GM19240 (cell line): ENCODE data around the gene KMT5B.

ENCODE experiments used
- DNase-seq: peaks from one replicate; pipeline ENCODE4 v3.0.0; 2011; ENCODE audit warnings: low spot score; ENCODE audit not compliant: insufficient read length

KMT5B gene

GRCh38 chr11:68216171-68216938, 3.3 kb upstream of the KMT5B start:
- DNase-seq: no peak

GRCh38 chr11:68215524-68216170, 2.6 kb upstream of the KMT5B start:
- no peak for DNase-seq

- no peak for DNase-seq
These were observed 2.0 kb upstream of the KMT5B start for GRCh38 chr11:68215087-68215445.

GRCh38 chr11:68214173-68215086, 1.3 kb upstream of the KMT5B start:
- DNase-seq: no peak

GRCh38 chr11:68213555-68214172, 568 bp upstream of the KMT5B start:
- peak; percentile 67 for DNase-seq

- peak; percentile 72 for DNase-seq
These were observed 518 bp downstream of the KMT5B start for GRCh38 chr11:68212421-68213134.

- no peak for DNase-seq
These were observed 1.6 kb downstream of the KMT5B start for GRCh38 chr11:68211546-68211945.

- DNase-seq: no peak
These were observed 6.9 kb downstream of the KMT5B start for GRCh38 chr11:68206211-68206610.

- DNase-seq: no peak
These were observed 8.7 kb downstream of the KMT5B start for GRCh38 chr11:68204402-68204801.

- no peak for DNase-seq
These were observed 10.9 kb downstream of the KMT5B start for GRCh38 chr11:68202165-68202564.

GRCh38 chr11:68201492-68201891, 11.6 kb downstream of the KMT5B start:
- no peak for DNase-seq

GRCh38 chr11:68200639-68201038, 12.5 kb downstream of the KMT5B start:
- no peak for DNase-seq

GRCh38 chr11:68199295-68199987, 13.7 kb downstream of the KMT5B start:
- DNase-seq: no peak

- no peak for DNase-seq
These were observed 16.9 kb downstream of the KMT5B start for GRCh38 chr11:68196219-68196618.

- DNase-seq: no peak
These were observed 18.3 kb downstream of the KMT5B start for GRCh38 chr11:68194675-68195294.

GRCh38 chr11:68193018-68193417, 20.1 kb downstream of the KMT5B start:
- no peak for DNase-seq

- no peak for DNase-seq
These were observed 21.2 kb downstream of the KMT5B start for GRCh38 chr11:68191661-68192579.

- no peak for DNase-seq
These were observed 23.2 kb downstream of the KMT5B start for GRCh38 chr11:68189888-68190287.

GRCh38 chr11:68189082-68189481, 24.0 kb downstream of the KMT5B start:
- DNase-seq: no peak
